ENCODE data around the gene MED13L. TPM values are rescaled to one million over a fixed set of nuclear protein-coding genes. Genes with fewer than 3 reads are reported as not detected.

Gene MED13L
- total and polyA plus RNA-seq, 2 donors (not counting 1 experiment from before 2014, with no cell fraction given) = 20.3 to 207 TPM

DNA sequence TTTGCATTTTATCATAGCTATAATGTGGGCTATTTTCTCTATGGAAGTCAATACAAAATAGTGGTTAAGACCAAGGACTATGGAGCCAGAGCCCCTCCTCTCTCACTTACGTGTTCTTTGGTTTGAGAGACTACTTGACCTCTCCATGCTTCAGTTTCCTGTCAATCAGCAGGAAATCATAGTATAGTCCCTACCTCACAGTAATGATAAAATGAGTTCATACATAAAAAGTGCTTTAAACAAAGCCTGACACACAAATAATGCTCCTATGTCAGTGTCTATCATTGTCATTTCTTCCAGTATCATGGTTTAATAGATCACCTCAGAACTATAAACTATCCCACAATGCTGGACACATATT, 90.4 kb downstream of the MED13L start:
- no peak for TF ChIP-seq EZH2 (IDR thresholded peaks at IDR 0.05; ENCODE audit: borderline replicate concordance, insufficient read depth, low read depth, low read length, poor library complexity, severe bottlenecking)
- TF ChIP-seq, protein P1, sequence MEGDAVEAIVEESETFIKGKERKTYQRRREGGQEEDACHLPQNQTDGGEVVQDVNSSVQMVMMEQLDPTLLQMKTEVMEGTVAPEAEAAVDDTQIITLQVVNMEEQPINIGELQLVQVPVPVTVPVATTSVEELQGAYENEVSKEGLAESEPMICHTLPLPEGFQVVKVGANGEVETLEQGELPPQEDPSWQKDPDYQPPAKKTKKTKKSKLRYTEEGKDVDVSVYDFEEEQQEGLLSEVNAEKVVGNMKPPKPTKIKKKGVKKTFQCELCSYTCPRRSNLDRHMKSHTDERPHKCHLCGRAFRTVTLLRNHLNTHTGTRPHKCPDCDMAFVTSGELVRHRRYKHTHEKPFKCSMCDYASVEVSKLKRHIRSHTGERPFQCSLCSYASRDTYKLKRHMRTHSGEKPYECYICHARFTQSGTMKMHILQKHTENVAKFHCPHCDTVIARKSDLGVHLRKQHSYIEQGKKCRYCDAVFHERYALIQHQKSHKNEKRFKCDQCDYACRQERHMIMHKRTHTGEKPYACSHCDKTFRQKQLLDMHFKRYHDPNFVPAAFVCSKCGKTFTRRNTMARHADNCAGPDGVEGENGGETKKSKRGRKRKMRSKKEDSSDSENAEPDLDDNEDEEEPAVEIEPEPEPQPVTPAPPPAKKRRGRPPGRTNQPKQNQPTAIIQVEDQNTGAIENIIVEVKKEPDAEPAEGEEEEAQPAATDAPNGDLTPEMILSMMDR (IDR thresholded peaks at IDR 0.05) = no peak
- Mint-ChIP-seq H3K4me3 (no peak overlapping the region), H3K9me3 (ENCODE audit: insufficient read depth) (no peaks in the 10 kb centered on the region), H3K4me1 (peaks cover 61% of the 10 kb centered on the region), H3K27ac (no peak overlapping the region), H3K27me3 (no peaks in the 10 kb centered on the region)
- peaks cover 17 to 32% of the 10 kb centered on the region in 2 donors for H3K4me1 ChIP-seq (ENCODE audit: control insufficient read depth in 2 of 2, insufficient read depth in 2 of 2, low read length in 2 of 2)
- intact Hi-C loops (cut with micrococcal nuclease) = loop anchor here (2.0 to 5.0 kb wide), 4 partner anchors 14 to 65 kb away; no protein-coding TSS in a partner anchor
- 60% methylated on average over 1 of the region's 1 CpG for WGBS (ENCODE audit: insufficient coverage)
- DNase-seq (no peak), ATAC-seq (ENCODE audit: low read depth) (no peak)
- no peak overlapping the region for H3K27ac ChIP-seq (ENCODE audit: low read length in 2 of 2)
- H3K36me3 ChIP-seq (replicated peaks in 1 of 2; ENCODE audit: control extremely low read depth in 1 of 2, control insufficient read depth in 1 of 2, extremely low read depth in 1 of 2, insufficient read depth in 2 of 2, low read length in 1 of 2) = no peaks in the 10 kb centered on the region
- H3K9me3 ChIP-seq (ENCODE audit: control extremely low read depth in 1 of 3, control insufficient read depth in 2 of 3, insufficient read depth in 1 of 3, low read length in 2 of 3) = no peaks in the 10 kb centered on the region
- H3K4me2 ChIP-seq (replicated peaks; ENCODE audit: low read depth, low read length, poor library complexity, severe bottlenecking) = no peak overlapping the region
- ChIA-PET CTCF (interaction anchor here (1.5 kb wide), 1 partner anchor 411 kb away, joined by 4 read pairs; no protein-coding TSS in a partner anchor), POLR2A (no interaction called here)
- H3K4me3 ChIP-seq (ENCODE audit: control extremely low read depth in 1 of 5, extremely low read depth in 1 of 5, insufficient read depth in 1 of 5, low read depth in 2 of 5, low read length in 4 of 5) = no peak overlapping the region
- no peak overlapping the region for H2AFZ ChIP-seq (ENCODE audit: insufficient read depth, low read depth, low read length, poor library complexity, severe bottlenecking)
- H4K20me1 ChIP-seq (ENCODE audit: control insufficient read depth, insufficient read depth, low read length, poor library complexity, severe bottlenecking) = peaks cover 60% of the 10 kb centered on the region
- peaks cover 99% of the 10 kb centered on the region for H3K79me2 ChIP-seq (ENCODE audit: control insufficient read depth, insufficient read depth, low read length)
- no peaks in the 10 kb centered on the region for H3K27me3 ChIP-seq (replicated peaks in 1 of 4; ENCODE audit: control extremely low read depth in 1 of 4, control insufficient read depth in 3 of 4, insufficient read depth in 4 of 4, low read length in 3 of 4)
- no peak overlapping the region for H3K9ac ChIP-seq (ENCODE audit: low read length)

DNA sequence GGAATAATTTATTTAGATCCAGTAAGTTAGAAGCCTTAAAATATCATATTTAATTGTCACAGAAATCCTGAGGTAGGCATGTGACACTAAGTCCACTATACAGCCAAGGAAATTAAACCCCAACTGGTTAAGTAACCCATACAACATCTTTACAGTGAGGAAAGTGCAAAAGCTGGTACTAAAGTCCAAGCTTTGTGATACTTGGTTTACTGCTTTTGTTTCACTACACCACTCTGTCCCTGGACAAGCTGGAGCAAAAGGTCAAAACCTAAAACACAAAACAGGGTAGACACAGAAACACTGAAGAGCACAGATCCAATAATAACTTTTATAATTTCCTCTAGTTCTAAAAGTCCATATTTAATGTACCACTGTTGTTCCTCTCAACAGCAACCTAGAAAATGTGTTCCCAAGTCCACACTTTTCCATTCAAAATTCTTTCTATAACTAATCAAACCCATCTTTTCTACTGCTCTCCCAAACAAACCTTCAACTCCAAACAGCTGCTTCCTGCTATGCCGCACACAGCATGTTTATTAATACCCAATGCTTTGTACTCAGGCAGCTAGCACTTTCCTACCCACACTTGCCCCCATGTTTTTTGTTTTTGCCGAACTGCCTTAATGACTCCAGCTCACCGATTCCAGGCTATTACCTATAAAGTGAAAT, 90.9 kb downstream of the MED13L start:
- no peaks in the 10 kb centered on the region for H3K36me3 ChIP-seq (replicated peaks in 1 of 2; ENCODE audit: control extremely low read depth in 1 of 2, control insufficient read depth in 1 of 2, extremely low read depth in 1 of 2, insufficient read depth in 2 of 2, low read length in 1 of 2)
- CTCF ChIA-PET = interaction anchor here (0.6 to 1.5 kb wide), 2 partner anchors 46 to 412 kb away, joined by 3 to 4 read pairs; no protein-coding TSS in a partner anchor
- DNase-seq (no peak), ATAC-seq (ENCODE audit: low read depth) (no peak)
- Mint-ChIP-seq H3K4me1 (peaks cover 64% of the 10 kb centered on the region), H3K9me3 (ENCODE audit: insufficient read depth) (no peaks in the 10 kb centered on the region), H3K27me3 (no peaks in the 10 kb centered on the region), H3K27ac (no peak overlapping the region), H3K4me3 (no peak overlapping the region)
- no peak overlapping the region for H3K27ac ChIP-seq (ENCODE audit: low read length in 2 of 2)
- H4K20me1 ChIP-seq (ENCODE audit: control insufficient read depth, insufficient read depth, low read length, poor library complexity, severe bottlenecking) = peaks cover 65% of the 10 kb centered on the region
- WGBS (ENCODE audit: insufficient coverage) = 40% methylated on average over 1 of the region's 3 CpGs
- no peak overlapping the region for H3K4me2 ChIP-seq (replicated peaks; ENCODE audit: low read depth, low read length, poor library complexity, severe bottlenecking)
- POLR2A ChIA-PET = no interaction called here
- peaks cover 99% of the 10 kb centered on the region for H3K79me2 ChIP-seq (ENCODE audit: control insufficient read depth, insufficient read depth, low read length)
- no peak overlapping the region for H3K4me3 ChIP-seq (ENCODE audit: control extremely low read depth in 1 of 5, extremely low read depth in 1 of 5, insufficient read depth in 1 of 5, low read depth in 2 of 5, low read length in 4 of 5)
- no peak overlapping the region for H3K9ac ChIP-seq (ENCODE audit: low read length)
- H3K27me3 ChIP-seq (replicated peaks in 1 of 4; ENCODE audit: control extremely low read depth in 1 of 4, control insufficient read depth in 3 of 4, insufficient read depth in 4 of 4, low read length in 3 of 4) = no peaks in the 10 kb centered on the region
- no peak overlapping the region for H2AFZ ChIP-seq (ENCODE audit: insufficient read depth, low read depth, low read length, poor library complexity, severe bottlenecking)
- H3K4me1 ChIP-seq (ENCODE audit: control insufficient read depth in 2 of 2, insufficient read depth in 2 of 2, low read length in 2 of 2) = peaks cover 20 to 35% of the 10 kb centered on the region in 2 donors
- H3K9me3 ChIP-seq (ENCODE audit: control extremely low read depth in 1 of 3, control insufficient read depth in 2 of 3, insufficient read depth in 1 of 3, low read length in 2 of 3) = no peaks in the 10 kb centered on the region
- TF ChIP-seq, protein P1 (IDR thresholded peaks at IDR 0.05) = no peak
- no peak for TF ChIP-seq EZH2 (IDR thresholded peaks at IDR 0.05; ENCODE audit: borderline replicate concordance, insufficient read depth, low read depth, low read length, poor library complexity, severe bottlenecking)
- intact Hi-C loops (cut with micrococcal nuclease) = loop anchor here (2.0 to 5.0 kb wide), 4 partner anchors 14 to 64 kb away; no protein-coding TSS in a partner anchor

Data from B cell (primary cell).